Natural killer cell (primary cell): ENCODE measurements around the gene SLC10A1. TPM values are rescaled to one million over a fixed set of nuclear protein-coding genes. Genes with fewer than 3 reads are reported as not detected.

Experiments used
- ATAC-seq, 3 donors: fragments of 150-1000 bp in 2 of 3; fragments of 200-7000 bp in 1 of 3; cut with Tn5 transposase; 1 replicate in 1 of 3; 2 replicates in 2 of 3; pipeline ENCODE4 v1.10.0; 2021; ENCODE audit warnings: mild to moderate bottlenecking in 2 of 3, moderate library complexity in 2 of 3
- DNase-seq, 2 donors: peaks; one replicate each; pipeline versions ENCODE4 v3.0.0 to v3.0.0-alpha.2; 2013 to 2021; ENCODE audit warnings: mixed read lengths in 1 of 2
- H3K27ac ChIP-seq: one replicate; pipeline ENCODE4 v1.5.1; 2013; ENCODE audit warnings: mild to moderate bottlenecking, low read length
- H3K27me3 ChIP-seq: one replicate; pipeline ENCODE4 v1.6.1; 2013; ENCODE audit warnings: low read length; ENCODE audit not compliant: control insufficient read depth, insufficient read depth
- H3K36me3 ChIP-seq: one replicate; pipeline ENCODE4 v1.6.1; 2013; ENCODE audit warnings: low read length; ENCODE audit not compliant: control insufficient read depth, insufficient read depth
- H3K4me1 ChIP-seq: one replicate; pipeline ENCODE4 v1.6.1; 2013; ENCODE audit warnings: low read length; ENCODE audit not compliant: control insufficient read depth, insufficient read depth
- H3K4me3 ChIP-seq: one replicate; pipeline ENCODE4 v1.5.1; 2013; ENCODE audit warnings: low read length
- H3K9me3 ChIP-seq: one replicate; pipeline ENCODE4 v1.6.1; 2013; ENCODE audit warnings: low read length; ENCODE audit not compliant: control insufficient read depth, insufficient read depth
- H3K27ac Mint-ChIP-seq, 2 donors: one replicate each; pipeline ENCODE4 v1.8.0; 2022; ENCODE audit warnings: mild to moderate bottlenecking in 2 of 2, mixed read lengths in 2 of 2, moderate library complexity in 1 of 2
- H3K27me3 Mint-ChIP-seq, 2 donors: one replicate each; pipeline ENCODE4 v1.8.0; 2022; ENCODE audit warnings: low read depth in 2 of 2, mixed read lengths in 2 of 2
- H3K36me3 Mint-ChIP-seq: one replicate; pipeline ENCODE4 v1.8.0; 2022; ENCODE audit warnings: mixed read lengths
- H3K4me1 Mint-ChIP-seq, 2 donors: one replicate each; pipeline ENCODE4 v1.8.0; 2022; ENCODE audit warnings: mixed read lengths in 2 of 2
- H3K4me3 Mint-ChIP-seq: one replicate; pipeline ENCODE4 v1.8.0; 2022; ENCODE audit warnings: mild to moderate bottlenecking, moderate library complexity, mixed read lengths
- H3K9me3 Mint-ChIP-seq, 2 donors: one replicate each; pipeline ENCODE4 v1.8.0; 2022; ENCODE audit warnings: mixed read lengths in 2 of 2
- WGBS: methylation state at CpG from one replicate; pipeline ENCODE4 v1.1.7; 2013; ENCODE audit warnings: missing lambda C conversion rate; ENCODE audit not compliant: insufficient coverage; 5-methylcytosine and 5-hydroxymethylcytosine counted together
- intact Hi-C: fragments of 100-400 bp; cut with micrococcal nuclease; formaldehyde crosslinking; loops from one replicate; pipeline ENCODE4 v1.14.2; 2022
- total RNA-seq, 4 donors: library from RNA; stranded (reverse); fragments of 120-200 nt in 1 of 4; gene quantifications; one replicate each; pipeline versions ENCODE4 v1.2.3 to v1.2.4, GENCODE V29; 2013 to 2022
- TF ChIP-seq, protein P1 (sequence below): fragments of 200-600 bp; IDR thresholded peaks from one replicate; pipeline ENCODE4 v1.8.0; 2022; ENCODE audit warnings: antibody characterized with exemption

Gene SLC10A1
- total RNA-seq, 3 donors from 2014 or later (not counting 1 experiment from before 2014, with no cell fraction given) = not detected

DNA sequence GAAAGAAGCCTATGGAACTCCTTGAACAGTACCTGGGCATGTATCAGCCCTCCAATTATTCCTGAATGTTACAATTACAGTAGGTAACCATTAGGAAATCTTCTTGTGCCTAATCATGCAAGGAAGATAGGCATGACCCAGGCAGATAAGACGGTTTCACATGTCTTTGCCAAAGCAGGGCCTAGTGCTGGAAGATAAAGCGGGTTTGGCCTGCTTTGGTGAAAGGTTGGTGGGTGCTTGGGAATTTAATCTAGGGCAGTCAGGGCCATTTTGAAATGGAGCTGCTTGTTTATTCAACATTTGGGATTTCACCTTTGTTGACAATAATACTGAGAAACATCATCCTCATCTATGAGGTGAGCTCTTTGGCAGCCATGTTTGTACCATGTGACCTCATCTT is 42.6 kb downstream of the SLC10A1 start:
- Mint-ChIP-seq H3K36me3 (no peaks in the 10 kb centered on the region), H3K9me3 (no peaks in the 10 kb centered on the region)
- 97% methylated on average over 2 of the region's 2 CpGs for WGBS

GRCh38 chr14:69753860-69754259 is 43.2 kb downstream of the SLC10A1 start:
- no peaks in the 10 kb centered on the region for H3K27me3 Mint-ChIP-seq
- H3K27ac ChIP-seq = no peak overlapping the region
- no peak overlapping the region for H3K4me3 Mint-ChIP-seq
- no peak overlapping the region for H3K4me3 ChIP-seq
- no peaks in the 10 kb centered on the region for H3K9me3 Mint-ChIP-seq
- DNase-seq (no peak), ATAC-seq (no peak)
- no peaks in the 10 kb centered on the region for H3K9me3 ChIP-seq
- H3K27me3 ChIP-seq = no peaks in the 10 kb centered on the region
- H3K4me1 ChIP-seq = no peaks in the 10 kb centered on the region
- TF ChIP-seq, protein P1, sequence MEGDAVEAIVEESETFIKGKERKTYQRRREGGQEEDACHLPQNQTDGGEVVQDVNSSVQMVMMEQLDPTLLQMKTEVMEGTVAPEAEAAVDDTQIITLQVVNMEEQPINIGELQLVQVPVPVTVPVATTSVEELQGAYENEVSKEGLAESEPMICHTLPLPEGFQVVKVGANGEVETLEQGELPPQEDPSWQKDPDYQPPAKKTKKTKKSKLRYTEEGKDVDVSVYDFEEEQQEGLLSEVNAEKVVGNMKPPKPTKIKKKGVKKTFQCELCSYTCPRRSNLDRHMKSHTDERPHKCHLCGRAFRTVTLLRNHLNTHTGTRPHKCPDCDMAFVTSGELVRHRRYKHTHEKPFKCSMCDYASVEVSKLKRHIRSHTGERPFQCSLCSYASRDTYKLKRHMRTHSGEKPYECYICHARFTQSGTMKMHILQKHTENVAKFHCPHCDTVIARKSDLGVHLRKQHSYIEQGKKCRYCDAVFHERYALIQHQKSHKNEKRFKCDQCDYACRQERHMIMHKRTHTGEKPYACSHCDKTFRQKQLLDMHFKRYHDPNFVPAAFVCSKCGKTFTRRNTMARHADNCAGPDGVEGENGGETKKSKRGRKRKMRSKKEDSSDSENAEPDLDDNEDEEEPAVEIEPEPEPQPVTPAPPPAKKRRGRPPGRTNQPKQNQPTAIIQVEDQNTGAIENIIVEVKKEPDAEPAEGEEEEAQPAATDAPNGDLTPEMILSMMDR = no peak
- H3K27ac Mint-ChIP-seq = peak overlapping the region in 1 of 2 donors; percentile 41
- intact Hi-C loops = no loop called here
- 100% methylated on average over 1 of the region's 1 CpG for WGBS
- no peaks in the 10 kb centered on the region for H3K36me3 ChIP-seq
- H3K36me3 Mint-ChIP-seq = no peaks in the 10 kb centered on the region
- H3K4me1 Mint-ChIP-seq = peaks cover 8 to 10% of the 10 kb centered on the region in 2 donors

More for the DNA sequence above, 42.6 kb downstream of the SLC10A1 start:
- Mint-ChIP-seq H3K4me3 (no peak overlapping the region), H3K27me3 (no peaks in the 10 kb centered on the region), H3K4me1 (peaks cover 8 to 10% of the 10 kb centered on the region in 2 donors), H3K27ac (peak overlapping the region in 1 of 2 donors; percentile 41)
- no peaks in the 10 kb centered on the region for H3K36me3 ChIP-seq
- intact Hi-C loops = no loop called here
- no peak overlapping the region for H3K27ac ChIP-seq
- ATAC-seq (no peak), DNase-seq (no peak)
- H3K4me3 ChIP-seq = no peak overlapping the region
- H3K9me3 ChIP-seq = no peaks in the 10 kb centered on the region
- no peaks in the 10 kb centered on the region for H3K4me1 ChIP-seq
- H3K27me3 ChIP-seq = no peaks in the 10 kb centered on the region
- TF ChIP-seq, protein P1 = no peak

DNA sequence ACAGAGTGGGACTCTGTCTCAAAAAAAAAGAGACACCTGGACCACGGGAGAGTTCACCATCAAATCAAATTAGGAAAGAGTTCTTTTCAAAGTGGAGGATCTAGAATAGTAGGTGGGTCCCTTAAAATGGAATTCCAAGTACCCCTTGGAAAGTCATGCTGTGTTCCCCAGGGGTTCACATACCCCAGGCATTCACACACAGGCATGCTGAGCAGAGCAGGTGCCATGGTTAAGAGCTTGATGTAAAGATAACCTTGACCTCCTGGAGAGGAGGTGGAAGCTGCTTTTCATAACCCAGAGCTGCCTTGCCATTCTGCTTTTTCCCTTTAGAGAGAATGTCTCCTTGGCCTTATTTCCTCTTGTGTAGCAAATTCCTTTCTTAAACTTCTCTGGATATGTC is 44.3 kb downstream of the SLC10A1 start:
- Histone ChIP-seq H3K9me3 (no peaks in the 10 kb centered on the region), H3K27ac (no peak overlapping the region), H3K27me3 (no peaks in the 10 kb centered on the region), H3K4me1 (no peaks in the 10 kb centered on the region), H3K4me3 (no peak overlapping the region), H3K36me3 (no peaks in the 10 kb centered on the region)
- intact Hi-C loops = no loop called here
- Mint-ChIP-seq H3K4me1 (peaks cover 8 to 10% of the 10 kb centered on the region in 2 donors), H3K27me3 (no peaks in the 10 kb centered on the region), H3K36me3 (no peaks in the 10 kb centered on the region), H3K9me3 (no peaks in the 10 kb centered on the region), H3K4me3 (no peak overlapping the region), H3K27ac (no peak overlapping the region)
- WGBS = 87% methylated on average over 1 of the region's 1 CpG
- TF ChIP-seq, protein P1 = no peak
- DNase-seq (no peak), ATAC-seq (no peak)

GRCh38 chr14:69750495-69750894 is 46.5 kb downstream of the SLC10A1 start:
- DNase-seq = no peak
- Histone ChIP-seq H3K4me1 (no peaks in the 10 kb centered on the region), H3K4me3 (no peak overlapping the region), H3K9me3 (no peaks in the 10 kb centered on the region), H3K27me3 (no peaks in the 10 kb centered on the region), H3K36me3 (no peaks in the 10 kb centered on the region), H3K27ac (no peak overlapping the region)
- Mint-ChIP-seq H3K27ac (no peak overlapping the region), H3K27me3 (no peaks in the 10 kb centered on the region), H3K36me3 (no peaks in the 10 kb centered on the region), H3K9me3 (no peaks in the 10 kb centered on the region), H3K4me1 (peaks cover 4% of the 10 kb centered on the region in 2 donors), H3K4me3 (no peak overlapping the region)
- 95% methylated on average over 2 of the region's 2 CpGs for WGBS
- TF ChIP-seq, protein P1 = no peak
- no peak for ATAC-seq
- intact Hi-C loops = no loop called here
